ENCODE results near the gene MPRIP. TPM values are rescaled to one million over a fixed set of nuclear protein-coding genes. Genes with fewer than 3 reads are reported as not detected.
"Not testable (repeated sequence)": the region's sequence is repeated elsewhere in the genome, so short reads cannot be mapped to it uniquely, and the experiment has no call there.

Gene MPRIP
- total RNA-seq, 4 donors from 2014 or later = 141 to 305 (median 291) TPM

DNA sequence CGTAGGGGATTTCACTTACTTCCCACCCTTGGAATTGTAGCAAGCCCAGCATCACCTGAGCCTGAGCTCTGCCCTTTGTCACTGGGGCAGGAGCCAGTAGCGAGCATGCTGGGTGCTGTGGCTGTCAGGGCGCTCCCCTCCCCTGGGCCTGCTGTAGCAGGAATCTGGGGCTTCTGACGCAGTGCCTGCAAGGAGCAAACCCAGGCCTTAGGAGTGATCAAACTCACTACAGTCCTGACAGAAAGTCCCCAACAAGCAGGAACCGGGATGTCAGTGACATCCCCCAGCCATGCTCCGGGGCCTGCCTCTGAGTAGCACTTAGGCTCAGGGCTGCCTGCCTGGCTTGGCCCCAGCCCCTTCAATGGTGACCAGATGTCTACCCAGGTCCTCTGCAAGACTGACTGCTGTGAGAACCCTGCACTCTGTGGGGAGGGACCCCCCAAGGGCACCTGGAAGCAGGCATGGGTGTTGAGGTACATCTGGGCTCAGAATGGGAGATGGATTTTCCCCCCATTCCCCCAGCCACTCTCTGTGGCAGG lies 140.4 kb downstream of the MPRIP start:
- peaks cover 0 to 76% (median 0%) of the 10 kb centered on the region in 3 donors for H3K36me3 ChIP-seq
- H3K4me1 ChIP-seq = peaks cover 0 to 13% (median 4%) of the 10 kb centered on the region in 4 donors
- peak in 1 of 3 donors; percentile 28 for DNase-seq
- no peaks in the 10 kb centered on the region for H3K27me3 ChIP-seq
- no peak overlapping the region for H3K4me3 ChIP-seq
- no peaks in the 10 kb centered on the region for H3K9me3 ChIP-seq
- TF ChIP-seq CTCF (IDR thresholded peaks at IDR 0.05) (no peak), POLR2A (IDR thresholded peaks at IDR 0.05) (no peak)
- H3K27ac ChIP-seq = peak overlapping the region in 3 of 4 donors; percentile 4 to 57 (median 34)

GRCh38 chr17:17183744-17184143 lies 141.5 kb downstream of the MPRIP start:
- no peak overlapping the region for H3K4me3 ChIP-seq
- no peaks in the 10 kb centered on the region for H3K9me3 ChIP-seq
- no peak for DNase-seq
- no peak for TF ChIP-seq POLR2A (IDR thresholded peaks at IDR 0.05)
- TF ChIP-seq CTCF (IDR thresholded peaks at IDR 0.05) = no peak
- H3K36me3 ChIP-seq = peaks cover 0 to 76% (median 0%) of the 10 kb centered on the region in 3 donors
- peaks cover 0 to 13% (median 4%) of the 10 kb centered on the region in 4 donors for H3K4me1 ChIP-seq
- no peaks in the 10 kb centered on the region for H3K27me3 ChIP-seq
- no peak overlapping the region for H3K27ac ChIP-seq

- H3K27ac ChIP-seq, H3K4me3 ChIP-seq, H3K9me3 ChIP-seq, H3K27me3 ChIP-seq: not testable (repeated sequence)
- Histone ChIP-seq H3K36me3 (peaks cover 0 to 64% (median 0%) of the 10 kb centered on the region in 3 donors), H3K4me1 (peaks cover 0 to 13% (median 4%) of the 10 kb centered on the region in 4 donors)
- DNase-seq = peak in 1 of 3 donors; percentile 65
Observed at GRCh38 chr17:17184985-17185757, 142.9 kb downstream of the MPRIP start.

DNA sequence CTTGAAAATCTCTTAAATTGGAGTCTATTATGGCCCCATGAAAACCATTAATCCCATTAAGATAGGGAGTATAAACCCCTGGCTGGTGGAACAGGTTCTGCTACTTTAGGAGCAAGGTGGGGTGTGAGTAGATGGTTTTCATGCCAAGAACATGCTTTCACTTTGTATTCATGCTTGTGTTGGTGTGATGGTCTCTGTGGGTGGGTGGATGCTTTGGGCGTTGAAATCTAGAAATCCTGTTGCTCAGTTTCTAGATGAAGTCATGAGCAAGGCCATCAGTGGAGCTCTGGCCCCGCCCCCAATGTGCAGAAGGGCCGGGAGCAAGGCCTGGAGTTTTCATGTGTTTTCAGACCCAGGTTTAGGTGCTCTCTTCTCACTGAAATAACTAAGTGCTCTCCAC lies 143.8 kb downstream of the MPRIP start:
- no peaks in the 10 kb centered on the region for H3K27me3 ChIP-seq
- no peak overlapping the region for H3K4me3 ChIP-seq
- no peaks in the 10 kb centered on the region for H3K9me3 ChIP-seq
- H3K4me1 ChIP-seq = peaks cover 0 to 13% (median 4%) of the 10 kb centered on the region in 4 donors
- H3K36me3 ChIP-seq = peaks cover 0 to 55% (median 0%) of the 10 kb centered on the region in 3 donors
- TF ChIP-seq CTCF (IDR thresholded peaks at IDR 0.05) (no peak), POLR2A (IDR thresholded peaks at IDR 0.05) (no peak)
- no peak overlapping the region for H3K27ac ChIP-seq
- DNase-seq = no peak

- TF ChIP-seq POLR2A (IDR thresholded peaks at IDR 0.05) (no peak), CTCF (IDR thresholded peaks at IDR 0.05) (no peak)
- no peak overlapping the region for H3K27ac ChIP-seq
- no peaks in the 10 kb centered on the region for H3K27me3 ChIP-seq
- peaks cover 0 to 8% (median 3%) of the 10 kb centered on the region in 4 donors for H3K4me1 ChIP-seq
- no peak overlapping the region for H3K4me3 ChIP-seq
- H3K9me3 ChIP-seq = no peaks in the 10 kb centered on the region
- no peak for DNase-seq
- peaks cover 0 to 49% (median 0%) of the 10 kb centered on the region in 3 donors for H3K36me3 ChIP-seq
Observed at GRCh38 chr17:17186551-17187505, 144.6 kb downstream of the MPRIP start.

All from Peyer's patch (tissue), 4 donors.